ENCODE measurements around the gene CLDN16. TPM values are rescaled to one million over a fixed set of nuclear protein-coding genes. Genes with fewer than 3 reads are reported as not detected.

The CLDN16 gene
- total RNA-seq, 1 experiment from 2014 or later = not detected

- Histone ChIP-seq H3K4me3 (ENCODE audit: low read length) (no peak overlapping the region), H3K4me1 (ENCODE audit: low read length) (no peaks in the 10 kb centered on the region), H4K20me1 (ENCODE audit: insufficient read depth, low read depth, low read length) (no peaks in the 10 kb centered on the region), H3K9ac (ENCODE audit: low read length) (no peak overlapping the region), H3K4me2 (ENCODE audit: low read depth, low read length, poor library complexity, severe bottlenecking) (no peak overlapping the region), H3K9me2 (replicated peaks; ENCODE audit: insufficient read depth, low read length) (no peaks in the 10 kb centered on the region), H3K9me3 (ENCODE audit: low read length) (peaks cover 16% of the 10 kb centered on the region; the same call in 1 of the 2 replicates), H3K27me3 (ENCODE audit: low read length) (no peaks in the 10 kb centered on the region), H3K79me2 (ENCODE audit: low read length) (no peaks in the 10 kb centered on the region), H3K27ac (ENCODE audit: low read length) (no peak overlapping the region), H2AFZ (ENCODE audit: low read length) (no peak overlapping the region), H3K36me3 (ENCODE audit: insufficient read depth, low read length) (no peaks in the 10 kb centered on the region)
- DNase-seq = no peak
These were observed 18.2 kb upstream of the CLDN16 start for GRCh38 chr3:190369668-190370295.

GRCh38 chr3:190370369-190370768, 17.6 kb upstream of the CLDN16 start:
- no peaks in the 10 kb centered on the region for H4K20me1 ChIP-seq (ENCODE audit: insufficient read depth, low read depth, low read length)
- no peaks in the 10 kb centered on the region for H3K27me3 ChIP-seq (ENCODE audit: low read length)
- H3K9me3 ChIP-seq (ENCODE audit: low read length) = peaks cover 16% of the 10 kb centered on the region; the same call in 1 of the 2 replicates
- no peak overlapping the region for H3K9ac ChIP-seq (ENCODE audit: low read length)
- no peaks in the 10 kb centered on the region for H3K4me1 ChIP-seq (ENCODE audit: low read length)
- H3K4me3 ChIP-seq (ENCODE audit: low read length) = no peak overlapping the region
- H3K36me3 ChIP-seq (ENCODE audit: insufficient read depth, low read length) = no peaks in the 10 kb centered on the region
- no peak overlapping the region for H2AFZ ChIP-seq (ENCODE audit: low read length)
- no peaks in the 10 kb centered on the region for H3K79me2 ChIP-seq (ENCODE audit: low read length)
- no peak overlapping the region for H3K27ac ChIP-seq (ENCODE audit: low read length)
- no peak for DNase-seq
- no peaks in the 10 kb centered on the region for H3K9me2 ChIP-seq (replicated peaks; ENCODE audit: insufficient read depth, low read length)
- no peak overlapping the region for H3K4me2 ChIP-seq (ENCODE audit: low read depth, low read length, poor library complexity, severe bottlenecking)

GRCh38 chr3:190371152-190371551, 16.8 kb upstream of the CLDN16 start:
- Histone ChIP-seq H4K20me1 (ENCODE audit: insufficient read depth, low read depth, low read length) (no peaks in the 10 kb centered on the region), H3K27me3 (ENCODE audit: low read length) (no peaks in the 10 kb centered on the region)

GRCh38 chr3:190375246-190375645, 12.7 kb upstream of the CLDN16 start:
- Histone ChIP-seq H3K36me3 (ENCODE audit: insufficient read depth, low read length) (no peaks in the 10 kb centered on the region), H2AFZ (ENCODE audit: low read length) (no peak overlapping the region), H3K27me3 (ENCODE audit: low read length) (no peaks in the 10 kb centered on the region), H3K4me2 (ENCODE audit: low read depth, low read length, poor library complexity, severe bottlenecking) (no peak overlapping the region), H3K27ac (ENCODE audit: low read length) (no peak overlapping the region), H3K9me3 (ENCODE audit: low read length) (peaks cover 8% of the 10 kb centered on the region; the same call in 1 of the 2 replicates), H3K79me2 (ENCODE audit: low read length) (no peaks in the 10 kb centered on the region), H4K20me1 (ENCODE audit: insufficient read depth, low read depth, low read length) (no peaks in the 10 kb centered on the region), H3K4me1 (ENCODE audit: low read length) (no peaks in the 10 kb centered on the region), H3K4me3 (ENCODE audit: low read length) (no peak overlapping the region), H3K9me2 (replicated peaks; ENCODE audit: insufficient read depth, low read length) (no peaks in the 10 kb centered on the region), H3K9ac (ENCODE audit: low read length) (no peak overlapping the region)
- DNase-seq = no peak

More at GRCh38 chr3:190371152-190371551, 16.8 kb upstream of the CLDN16 start:
- no peaks in the 10 kb centered on the region for H3K4me1 ChIP-seq (ENCODE audit: low read length)
- no peaks in the 10 kb centered on the region for H3K9me2 ChIP-seq (replicated peaks; ENCODE audit: insufficient read depth, low read length)
- no peaks in the 10 kb centered on the region for H3K79me2 ChIP-seq (ENCODE audit: low read length)
- H3K4me2 ChIP-seq (ENCODE audit: low read depth, low read length, poor library complexity, severe bottlenecking) = no peak overlapping the region
- H3K27ac ChIP-seq (ENCODE audit: low read length) = no peak overlapping the region
- H2AFZ ChIP-seq (ENCODE audit: low read length) = no peak overlapping the region
- peaks cover 16% of the 10 kb centered on the region; the same call in 1 of the 2 replicates for H3K9me3 ChIP-seq (ENCODE audit: low read length)
- H3K9ac ChIP-seq (ENCODE audit: low read length) = no peak overlapping the region
- DNase-seq = no peak
- no peak overlapping the region for H3K4me3 ChIP-seq (ENCODE audit: low read length)
- H3K36me3 ChIP-seq (ENCODE audit: insufficient read depth, low read length) = no peaks in the 10 kb centered on the region

- DNase-seq = no peak
- H3K4me2 ChIP-seq (ENCODE audit: low read depth, low read length, poor library complexity, severe bottlenecking) = no peak overlapping the region
- H3K4me3 ChIP-seq (ENCODE audit: low read length) = no peak overlapping the region
- no peaks in the 10 kb centered on the region for H3K27me3 ChIP-seq (ENCODE audit: low read length)
- no peak overlapping the region for H3K9ac ChIP-seq (ENCODE audit: low read length)
- H4K20me1 ChIP-seq (ENCODE audit: insufficient read depth, low read depth, low read length) = no peaks in the 10 kb centered on the region
- H3K36me3 ChIP-seq (ENCODE audit: insufficient read depth, low read length) = no peaks in the 10 kb centered on the region
- H2AFZ ChIP-seq (ENCODE audit: low read length) = no peak overlapping the region
- no peak overlapping the region for H3K27ac ChIP-seq (ENCODE audit: low read length)
- H3K9me2 ChIP-seq (replicated peaks; ENCODE audit: insufficient read depth, low read length) = no peaks in the 10 kb centered on the region
- H3K79me2 ChIP-seq (ENCODE audit: low read length) = no peaks in the 10 kb centered on the region
- H3K9me3 ChIP-seq (ENCODE audit: low read length) = peaks cover 8% of the 10 kb centered on the region; the same call in 1 of the 2 replicates
- no peaks in the 10 kb centered on the region for H3K4me1 ChIP-seq (ENCODE audit: low read length)
These were observed 12.3 kb upstream of the CLDN16 start for GRCh38 chr3:190375671-190376070.

- Histone ChIP-seq H4K20me1 (ENCODE audit: insufficient read depth, low read depth, low read length) (no peaks in the 10 kb centered on the region), H3K79me2 (ENCODE audit: low read length) (no peaks in the 10 kb centered on the region), H3K4me3 (ENCODE audit: low read length) (no peak overlapping the region), H3K4me2 (ENCODE audit: low read depth, low read length, poor library complexity, severe bottlenecking) (no peak overlapping the region), H3K4me1 (ENCODE audit: low read length) (no peaks in the 10 kb centered on the region), H3K9me3 (ENCODE audit: low read length) (no peaks in the 10 kb centered on the region), H2AFZ (ENCODE audit: low read length) (no peak overlapping the region; the same call in 1 of the 2 replicates), H3K27me3 (ENCODE audit: low read length) (no peaks in the 10 kb centered on the region), H3K9me2 (replicated peaks; ENCODE audit: insufficient read depth, low read length) (no peaks in the 10 kb centered on the region), H3K27ac (ENCODE audit: low read length) (no peak overlapping the region), H3K36me3 (ENCODE audit: insufficient read depth, low read length) (no peaks in the 10 kb centered on the region), H3K9ac (ENCODE audit: low read length) (no peak overlapping the region)
- no peak for DNase-seq
These were observed 9.6 kb upstream of the CLDN16 start for GRCh38 chr3:190378240-190378891.

GRCh38 chr3:190380184-190380583, 7.8 kb upstream of the CLDN16 start:
- Histone ChIP-seq H3K27ac (ENCODE audit: low read length) (no peak overlapping the region), H3K9ac (ENCODE audit: low read length) (no peak overlapping the region), H2AFZ (ENCODE audit: low read length) (no peak overlapping the region), H3K27me3 (ENCODE audit: low read length) (no peaks in the 10 kb centered on the region), H3K4me1 (ENCODE audit: low read length) (no peaks in the 10 kb centered on the region), H3K4me2 (ENCODE audit: low read depth, low read length, poor library complexity, severe bottlenecking) (no peak overlapping the region), H3K36me3 (ENCODE audit: insufficient read depth, low read length) (no peaks in the 10 kb centered on the region), H3K9me3 (ENCODE audit: low read length) (no peaks in the 10 kb centered on the region), H3K79me2 (ENCODE audit: low read length) (no peaks in the 10 kb centered on the region), H3K9me2 (replicated peaks; ENCODE audit: insufficient read depth, low read length) (no peaks in the 10 kb centered on the region), H4K20me1 (ENCODE audit: insufficient read depth, low read depth, low read length) (no peaks in the 10 kb centered on the region), H3K4me3 (ENCODE audit: low read length) (no peak overlapping the region)
- DNase-seq = no peak

- Histone ChIP-seq H3K4me2 (ENCODE audit: low read depth, low read length, poor library complexity, severe bottlenecking) (no peak overlapping the region), H2AFZ (ENCODE audit: low read length) (no peak overlapping the region), H3K4me3 (ENCODE audit: low read length) (no peak overlapping the region), H3K4me1 (ENCODE audit: low read length) (no peaks in the 10 kb centered on the region), H3K9me3 (ENCODE audit: low read length) (no peaks in the 10 kb centered on the region), H3K27me3 (ENCODE audit: low read length) (no peaks in the 10 kb centered on the region), H3K9me2 (replicated peaks; ENCODE audit: insufficient read depth, low read length) (no peaks in the 10 kb centered on the region), H3K27ac (ENCODE audit: low read length) (no peak overlapping the region), H3K79me2 (ENCODE audit: low read length) (no peaks in the 10 kb centered on the region), H3K36me3 (ENCODE audit: insufficient read depth, low read length) (no peaks in the 10 kb centered on the region), H4K20me1 (ENCODE audit: insufficient read depth, low read depth, low read length) (no peaks in the 10 kb centered on the region), H3K9ac (ENCODE audit: low read length) (no peak overlapping the region)
- DNase-seq = no peak
These were observed 6.5 kb upstream of the CLDN16 start for GRCh38 chr3:190381441-190381840.

Data from Karpas-422 (cell line).